Liver (tissue), 3 donors: ENCODE data around the gene ATP10D.
A peak's percentile ranks its signal among the peaks of the same experiment; 100 is the strongest.

Experiments used
- EGR1 ChIP-seq, 2 donors: IDR thresholded peaks; 2 replicates each; pipeline ENCODE4 v1.6.1; 2016 to 2018; ENCODE audit warnings: antibody characterized with exemption in 2 of 2, low read depth in 2 of 2
- GABPA ChIP-seq, 2 donors: IDR thresholded peaks in 1 of 2; conservative IDR thresholded peaks in 1 of 2; 2 replicates each; pipeline ENCODE4 v1.6.1; 2016; ENCODE audit warnings: antibody characterized with exemption in 2 of 2, mild to moderate bottlenecking in 1 of 2, moderate library complexity in 1 of 2
- JUND ChIP-seq, 2 donors: IDR thresholded peaks; 2 replicates each; pipeline ENCODE4 v1.6.1; 2016; ENCODE audit warnings: antibody characterized with exemption in 2 of 2
- SP1 ChIP-seq: IDR thresholded peaks from 2 replicates; pipeline ENCODE4 v1.6.1; 2018; ENCODE audit warnings: antibody characterized with exemption, mild to moderate bottlenecking
- TAF1 ChIP-seq: conservative IDR thresholded peaks from 2 replicates; pipeline ENCODE4 v1.6.1; 2016; ENCODE audit warnings: antibody characterized with exemption, mild to moderate bottlenecking
- YY1 ChIP-seq: IDR thresholded peaks from 2 replicates; pipeline ENCODE4 v1.6.1; 2016; ENCODE audit warnings: antibody characterized with exemption, mild to moderate bottlenecking
- TF ChIP-seq, protein P1 (sequence below): fragments of 150-350 bp; IDR thresholded peaks from 2 replicates; pipeline ENCODE4 v1.5.1; 2017; ENCODE audit warnings: improper control_type of control experiment, low read depth, low read length; ENCODE audit not compliant: missing input control
- TF ChIP-seq, protein P2 (sequence below): IDR thresholded peaks from 2 replicates; pipeline ENCODE4 v1.6.1; 2016; ENCODE audit warnings: antibody characterized with exemption
- TF ChIP-seq, protein P3 (sequence below): IDR thresholded peaks from 2 replicates; pipeline ENCODE4 v1.6.1; 2016; ENCODE audit warnings: antibody characterized with exemption
- donor health status: healthy.
- donor health status: healthy.

DNA sequence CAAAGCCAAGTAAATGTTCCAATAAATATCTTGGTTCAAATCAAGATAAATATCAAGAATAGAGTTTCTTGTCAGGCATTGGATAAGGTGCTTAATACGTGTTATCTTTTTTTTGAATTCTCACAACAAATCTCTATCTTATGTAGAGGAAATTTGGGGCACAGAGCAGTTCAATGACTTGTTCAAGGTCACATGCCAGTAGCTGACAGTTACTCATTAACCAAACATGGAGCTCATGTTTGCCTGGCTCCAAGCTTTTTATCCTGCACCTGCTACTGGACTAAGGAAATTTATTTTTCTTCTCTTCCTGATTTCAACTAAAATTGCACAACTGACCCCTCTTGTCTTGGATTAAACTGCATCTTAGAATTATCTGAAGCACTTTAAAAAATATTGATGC lies 76.3 kb downstream of the ATP10D start:
- TF ChIP-seq, protein P1, sequence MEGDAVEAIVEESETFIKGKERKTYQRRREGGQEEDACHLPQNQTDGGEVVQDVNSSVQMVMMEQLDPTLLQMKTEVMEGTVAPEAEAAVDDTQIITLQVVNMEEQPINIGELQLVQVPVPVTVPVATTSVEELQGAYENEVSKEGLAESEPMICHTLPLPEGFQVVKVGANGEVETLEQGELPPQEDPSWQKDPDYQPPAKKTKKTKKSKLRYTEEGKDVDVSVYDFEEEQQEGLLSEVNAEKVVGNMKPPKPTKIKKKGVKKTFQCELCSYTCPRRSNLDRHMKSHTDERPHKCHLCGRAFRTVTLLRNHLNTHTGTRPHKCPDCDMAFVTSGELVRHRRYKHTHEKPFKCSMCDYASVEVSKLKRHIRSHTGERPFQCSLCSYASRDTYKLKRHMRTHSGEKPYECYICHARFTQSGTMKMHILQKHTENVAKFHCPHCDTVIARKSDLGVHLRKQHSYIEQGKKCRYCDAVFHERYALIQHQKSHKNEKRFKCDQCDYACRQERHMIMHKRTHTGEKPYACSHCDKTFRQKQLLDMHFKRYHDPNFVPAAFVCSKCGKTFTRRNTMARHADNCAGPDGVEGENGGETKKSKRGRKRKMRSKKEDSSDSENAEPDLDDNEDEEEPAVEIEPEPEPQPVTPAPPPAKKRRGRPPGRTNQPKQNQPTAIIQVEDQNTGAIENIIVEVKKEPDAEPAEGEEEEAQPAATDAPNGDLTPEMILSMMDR: no peak
- TF ChIP-seq YY1 (peak; percentile 67), TAF1 (no peak), SP1 (peak; percentile 58), EGR1 (IDR thresholded peaks at IDR 0.05; ENCODE audit: low read depth in 2 of 2) (no peak), JUND (IDR thresholded peaks at IDR 0.05) (no peak), GABPA (IDR thresholded peaks at IDR 0.05 in 1 of 2, conservative IDR thresholded peaks at IDR 0.05 in 1 of 2) (no peak)
- TF ChIP-seq, protein P2, sequence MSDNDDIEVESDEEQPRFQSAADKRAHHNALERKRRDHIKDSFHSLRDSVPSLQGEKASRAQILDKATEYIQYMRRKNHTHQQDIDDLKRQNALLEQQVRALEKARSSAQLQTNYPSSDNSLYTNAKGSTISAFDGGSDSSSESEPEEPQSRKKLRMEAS: no peak
- TF ChIP-seq, protein P3, sequence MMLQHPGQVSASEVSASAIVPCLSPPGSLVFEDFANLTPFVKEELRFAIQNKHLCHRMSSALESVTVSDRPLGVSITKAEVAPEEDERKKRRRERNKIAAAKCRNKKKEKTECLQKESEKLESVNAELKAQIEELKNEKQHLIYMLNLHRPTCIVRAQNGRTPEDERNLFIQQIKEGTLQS: no peak
